H1 (cell line): ENCODE measurements around the gene GNG10. TPM values are rescaled to one million over a fixed set of nuclear protein-coding genes. Genes with fewer than 3 reads are reported as not detected.
A peak's percentile ranks its signal among the peaks of the same experiment; 100 is the strongest.

ENCODE experiments used
- CTCF ChIA-PET: fragments of 300-600 bp; sonication (Branson Sonifier 250); formaldehyde crosslinking; loops from one replicate; lab custom pipeline; 2021; ENCODE audit not compliant: partially characterized antibody; lab: Charles Lee
- POLR2A ChIA-PET: fragments of 300-600 bp; sonication (Branson Sonifier 250); formaldehyde crosslinking; loops from one replicate; lab custom pipeline; 2021; ENCODE audit warnings: inconsistent platforms; ENCODE audit not compliant: partially characterized antibody; lab: Charles Lee
- DNase-seq, 2 experiments: peaks; one replicate each; pipeline versions ENCODE4 v3.0.0 to v3.0.0-alpha.2; 2010 to 2022; ENCODE audit warnings: low spot score in 2 of 2, low read depth in 1 of 2, mixed read lengths in 1 of 2
- FAIRE-seq: peaks from 2 replicates; lab custom pipeline; 2011; peaks lifted over from hg19 to GRCh38; lab: Jason Lieb, UNC
- H2AFZ ChIP-seq: 2 replicates; pipeline ENCODE4 v1.8.1; 2012; ENCODE audit warnings: low read length, inconsistent platforms
- H2AK5ac ChIP-seq: 2 replicates; pipeline ENCODE4 v1.6.1; 2013; ENCODE audit warnings: low read depth, low read length
- H2BK120ac ChIP-seq: replicated peaks from 2 replicates; pipeline ENCODE3; 2013; ENCODE audit warnings: low read depth, low read length, inconsistent platforms
- H2BK12ac ChIP-seq: 2 replicates; pipeline ENCODE4 v1.6.1; 2013; ENCODE audit warnings: low read depth, low read length
- H2BK15ac ChIP-seq: 2 replicates; pipeline ENCODE4 v1.6.1; 2013; ENCODE audit warnings: low read length
- H2BK20ac ChIP-seq: 2 replicates; pipeline ENCODE4 v1.6.1; 2013; ENCODE audit warnings: low read length
- H2BK5ac ChIP-seq: 2 replicates; pipeline ENCODE4 v1.6.1; 2013; ENCODE audit warnings: low read depth, low read length
- H3K14ac ChIP-seq: 2 replicates; pipeline ENCODE4 v1.6.1; 2013; ENCODE audit warnings: inconsistent platforms; ENCODE audit not compliant: insufficient read length
- H3K18ac ChIP-seq: 2 replicates; pipeline ENCODE4 v1.6.1; 2013; ENCODE audit warnings: low read length; ENCODE audit errors: extremely low read depth
- H3K23ac ChIP-seq: 2 replicates; pipeline ENCODE4 v1.6.1; 2013; ENCODE audit warnings: inconsistent platforms; ENCODE audit not compliant: insufficient read length
- H3K23me2 ChIP-seq: 2 replicates; pipeline ENCODE4 v1.6.1; 2013; ENCODE audit warnings: low read depth, low read length
- H3K27ac ChIP-seq: 2 replicates; pipeline ENCODE4 v1.6.1; 2011; ENCODE audit warnings: low read depth, low read length, inconsistent platforms
- H3K27me3 ChIP-seq, 4 experiments: replicated peaks in 1 of 4; 1 replicate in 1 of 4; 2 replicates in 3 of 4; pipeline versions ENCODE4 v1.6.1 to v1.8.1; 2011 to 2013; ENCODE audit warnings: low read length in 3 of 4, mild to moderate bottlenecking in 3 of 4, inconsistent platforms in 2 of 4, mixed read lengths in 2 of 4, moderate library complexity in 1 of 4; ENCODE audit not compliant: control insufficient read depth in 3 of 4, insufficient read depth in 3 of 4; ENCODE audit errors: extremely low read depth in 1 of 4
- H3K36me3 ChIP-seq, 4 experiments: 2 replicates each; pipeline versions ENCODE4 v1.6.1 to v1.8.1; 2011 to 2013; ENCODE audit warnings: mild to moderate bottlenecking in 4 of 4, low read length in 3 of 4, moderate library complexity in 2 of 4, control low read depth in 1 of 4, inconsistent platforms in 1 of 4; ENCODE audit not compliant: insufficient read depth in 4 of 4, control insufficient read depth in 2 of 4
- H3K4ac ChIP-seq: replicated peaks from 2 replicates; pipeline ENCODE3; 2013; ENCODE audit warnings: low read length, low read depth, mixed read lengths, inconsistent platforms; ENCODE audit not compliant: insufficient read length
- H3K4me1 ChIP-seq, 4 experiments: replicated peaks in 1 of 4; 1 replicate in 1 of 4; 2 replicates in 3 of 4; pipeline versions ENCODE4 v1.6.1 to v1.8.1; 2011 to 2013; ENCODE audit warnings: low read length in 3 of 4, inconsistent platforms in 2 of 4, mixed read lengths in 1 of 4; ENCODE audit not compliant: insufficient read depth in 4 of 4, control insufficient read depth in 3 of 4
- H3K4me2 ChIP-seq, 2 experiments: 2 replicates each; pipeline versions ENCODE4 v1.6.1 to v1.8.1; 2011 to 2013; ENCODE audit warnings: low read depth in 2 of 2, low read length in 2 of 2, control low read depth in 1 of 2, inconsistent platforms in 1 of 2, mild to moderate bottlenecking in 1 of 2; ENCODE audit not compliant: insufficient read depth in 1 of 2
- H3K4me3 ChIP-seq, 4 experiments: fragments of 200-600, 300-600 bp in 1 of 4; sonication (generic), shearing (Covaris generic), sonication (Bioruptor Twin) in 1 of 4; 2 replicates each; pipeline versions ENCODE4 v1.5.1 to v1.8.1; 2011 to 2016; ENCODE audit warnings: low read length in 4 of 4, low read depth in 3 of 4, control low read depth in 2 of 4, inconsistent platforms in 2 of 4, mild to moderate bottlenecking in 2 of 4, mixed read lengths in 1 of 4, moderate library complexity in 1 of 4; ENCODE audit not compliant: insufficient read depth in 2 of 4; ENCODE audit errors: extremely low read depth in 1 of 4
- H3K56ac ChIP-seq: replicated peaks from 2 replicates; pipeline ENCODE3; 2013; ENCODE audit warnings: low read depth, mild to moderate bottlenecking, mixed read lengths, low read length, inconsistent platforms; ENCODE audit not compliant: insufficient read length
- H3K79me1 ChIP-seq: 2 replicates; pipeline ENCODE4 v1.6.1; 2013; ENCODE audit warnings: low read depth, low read length, control low read depth
- H3K79me2 ChIP-seq, 2 experiments: 2 replicates each; pipeline versions ENCODE4 v1.6.1 to v1.8.1; 2012 to 2013; ENCODE audit warnings: low read length in 2 of 2, mild to moderate bottlenecking in 2 of 2, inconsistent platforms in 1 of 2; ENCODE audit not compliant: insufficient read depth in 2 of 2, control insufficient read depth in 1 of 2
- H3K9ac ChIP-seq, 4 experiments: replicated peaks in 1 of 4; 1 replicate in 1 of 4; 2 replicates in 3 of 4; pipeline versions ENCODE4 v1.6.1 to v1.8.1; 2011 to 2013; ENCODE audit warnings: low read depth in 3 of 4, low read length in 3 of 4, control low read depth in 2 of 4, mild to moderate bottlenecking in 2 of 4, moderate library complexity in 2 of 4, inconsistent platforms in 1 of 4; ENCODE audit errors: extremely low read depth in 1 of 4
- H3K9me3 ChIP-seq, 2 experiments: 2 replicates each; pipeline versions ENCODE4 v1.6.1 to v1.8.1; 2012 to 2013; ENCODE audit warnings: mild to moderate bottlenecking in 2 of 2, moderate library complexity in 2 of 2, control low read depth in 1 of 2, inconsistent platforms in 1 of 2, low read depth in 1 of 2, low read length in 1 of 2, mixed read lengths in 1 of 2; ENCODE audit not compliant: insufficient read depth in 2 of 2
- H4K20me1 ChIP-seq, 2 experiments: replicated peaks in 1 of 2; 2 replicates each; pipeline versions ENCODE3 to v1.8.1; 2011 to 2013; ENCODE audit warnings: inconsistent platforms in 2 of 2, low read length in 2 of 2, mild to moderate bottlenecking in 1 of 2; ENCODE audit not compliant: insufficient read depth in 2 of 2, control insufficient read depth in 1 of 2
- H4K5ac ChIP-seq: 2 replicates; pipeline ENCODE4 v1.6.1; 2013; ENCODE audit warnings: low read length, low read depth, mixed read lengths, inconsistent platforms; ENCODE audit not compliant: insufficient read length
- H4K8ac ChIP-seq: 2 replicates; pipeline ENCODE4 v1.8.0; 2013; ENCODE audit warnings: mild to moderate bottlenecking, moderate library complexity, low read length, inconsistent platforms; ENCODE audit not compliant: insufficient read depth; ENCODE audit errors: extremely low read depth
- H4K91ac ChIP-seq: replicated peaks from 2 replicates; pipeline ENCODE3; 2013; ENCODE audit warnings: low read length, mixed read lengths, inconsistent platforms; ENCODE audit not compliant: insufficient read length
- ASH2L ChIP-seq: fragments of 200-600, 300-600 bp; sonication (generic); IDR thresholded peaks from one replicate; pipeline ENCODE4 v1.7.1; 2017; ENCODE audit warnings: low read length
- CHD2 ChIP-seq: IDR thresholded peaks from 2 replicates; pipeline ENCODE4 v1.6.1; 2012; ENCODE audit warnings: low read length, improper control_type of control experiment
- EZH2 ChIP-seq: fragments of 200-600 bp; sonication (generic); IDR thresholded peaks from 2 replicates; pipeline ENCODE4 v1.7.1; 2012; ENCODE audit warnings: low read depth, mild to moderate bottlenecking, moderate library complexity, low read length, inconsistent platforms; ENCODE audit not compliant: severe bottlenecking
- FOSL1 ChIP-seq: IDR thresholded peaks from 2 replicates; pipeline ENCODE4 v1.6.1; 2011; ENCODE audit warnings: mild to moderate bottlenecking, low read depth, low read length, moderate library complexity; ENCODE audit not compliant: insufficient read depth
- KDM1A ChIP-seq: fragments of 200-600, 300-600 bp; sonication (generic); IDR thresholded peaks from 2 replicates; pipeline ENCODE4 v1.7.1; 2016; ENCODE audit warnings: mild to moderate bottlenecking, low read length, borderline replicate concordance
- POU5F1 ChIP-seq: IDR thresholded peaks from 2 replicates; pipeline ENCODE4 v1.6.1; 2011; ENCODE audit warnings: low read depth, mild to moderate bottlenecking, low read length, moderate library complexity
- RAD21 ChIP-seq, 2 experiments: IDR thresholded peaks in 1 of 2; conservative IDR thresholded peaks in 1 of 2; 2 replicates each; pipeline ENCODE4 v1.6.1; 2011; ENCODE audit warnings: low read depth in 2 of 2, low read length in 2 of 2, improper control_type of control experiment in 1 of 2, inconsistent platforms in 1 of 2, mild to moderate bottlenecking in 1 of 2, moderate library complexity in 1 of 2
- RBBP5 ChIP-seq: IDR thresholded peaks from 2 replicates; pipeline ENCODE4 v1.7.1; 2012; ENCODE audit warnings: low read depth, mild to moderate bottlenecking, inconsistent platforms, low read length, moderate library complexity, borderline replicate concordance
- RNF2 ChIP-seq: fragments of 200-900, 300-1000 bp; sonication (generic); IDR thresholded peaks from 2 replicates; pipeline ENCODE4 v1.7.1; 2016; ENCODE audit warnings: borderline replicate concordance, low read depth, mild to moderate bottlenecking, antibody characterized with exemption, low read length; ENCODE audit not compliant: poor library complexity, severe bottlenecking; ENCODE audit errors: missing control alignments
- SIX5 ChIP-seq: IDR thresholded peaks from 2 replicates; pipeline ENCODE4 v1.6.1; 2011; ENCODE audit warnings: mild to moderate bottlenecking, low read depth, low read length
- SUZ12 ChIP-seq: fragments of 200-600 bp; sonication (generic); IDR thresholded peaks from 2 replicates; pipeline ENCODE4 v1.6.1; 2012; ENCODE audit warnings: mild to moderate bottlenecking, inconsistent platforms, low read length, moderate library complexity, mixed read lengths
- TAF1 ChIP-seq: IDR thresholded peaks from 2 replicates; pipeline ENCODE4 v1.6.1; 2011; ENCODE audit warnings: mild to moderate bottlenecking, low read depth, low read length
- WGBS, 2 experiments: shearing (Covaris generic) in 1 of 2; methylation state at CpG; one replicate each; pipeline versions ENCODE4 v1.1.6 to v1.1.7; 2013 to 2015; ENCODE audit warnings: low lambda C conversion rate in 2 of 2, mixed read lengths in 2 of 2, inconsistent platforms in 1 of 2, low coverage in 1 of 2, missing lambda C conversion rate in 1 of 2; ENCODE audit not compliant: insufficient replicate concordance in 2 of 2, insufficient coverage in 1 of 2, insufficient read length in 1 of 2; ENCODE audit errors: extremely low coverage in 1 of 2, missing lambda C conversion rate in 1 of 2; 5-methylcytosine and 5-hydroxymethylcytosine counted together
- polyA plus RNA-seq, 7 experiments: library from polyadenylated mRNA; depleted of rRNA in 3 of 7; stranded (reverse) in 5 of 7; unstranded in 2 of 7; fragments of >200 nt in 5 of 7; fragments of 200-250 nt in 2 of 7; gene quantifications; 1 replicate in 5 of 7; 2 replicates in 1 of 7; 4 replicates in 1 of 7; pipeline versions ENCODE4 v1.2.1 to v1.2.3, GENCODE V29; 2011 to 2013; ENCODE audit warnings: missing spikeins in 2 of 7, mixed read lengths in 2 of 7
- total RNA-seq: library from RNA; stranded (reverse); fragmentation: NEBNext Ultra II Directional; extraction: Animal tissue kit (Norgen Biotek cat#: 25700); gene quantifications from 2 replicates; pipeline ENCODE4 v1.2.1, GENCODE V29; 2021
- TF ChIP-seq, protein P1 (sequence below): IDR thresholded peaks from 2 replicates; pipeline ENCODE4 v1.6.1; 2011; ENCODE audit warnings: low read depth, mild to moderate bottlenecking, low read length; ENCODE audit not compliant: insufficient read depth

The GNG10 gene
- total and polyA plus RNA-seq, 2 of the 8 experiments (the other 6 are each of a cell fraction or from before 2014, with no cell fraction given): 24.7 to 28.5 TPM

DNA sequence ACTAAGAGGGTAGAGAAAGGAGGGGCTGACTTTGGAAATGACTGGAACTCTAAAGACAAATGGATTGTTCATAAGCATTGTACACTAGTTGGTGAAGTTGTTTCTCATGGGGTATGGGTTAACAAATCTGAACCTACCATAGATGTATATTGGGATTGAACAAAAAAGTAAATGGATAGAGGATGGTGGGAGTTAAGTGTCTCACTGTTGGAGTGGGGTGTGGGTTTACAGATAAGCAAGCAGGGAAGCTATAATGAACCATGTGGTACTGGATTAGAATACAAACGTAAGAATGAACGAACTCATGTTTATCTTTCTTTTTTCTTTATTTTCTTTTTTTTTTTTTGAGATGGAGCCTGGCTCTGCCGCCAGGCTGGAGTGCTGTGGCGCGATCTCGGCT, 17.8 kb downstream of the GNG10 start:
- no peak overlapping the region for H2BK120ac ChIP-seq
- H3K27me3 ChIP-seq: no peaks in the 10 kb centered on the region
- no peak overlapping the region for H2AFZ ChIP-seq
- FAIRE-seq: no peak
- H3K56ac ChIP-seq: peak overlapping the region; percentile 53
- no peak overlapping the region for H3K4me2 ChIP-seq
- H4K5ac ChIP-seq: no peak overlapping the region
- H3K79me2 ChIP-seq: no peaks in the 10 kb centered on the region
- H4K8ac ChIP-seq: no peak overlapping the region
- no peak for DNase-seq
- H3K79me1 ChIP-seq: no peaks in the 10 kb centered on the region
- H3K23me2 ChIP-seq: no peaks in the 10 kb centered on the region
- H2BK15ac ChIP-seq: no peak overlapping the region
- H2BK20ac ChIP-seq: no peak overlapping the region
- no peak overlapping the region for H3K23ac ChIP-seq
- POLR2A ChIA-PET: interaction anchor here (0.9 kb wide), 1 partner anchor 48 kb away, joined by 3 read pairs; the partner anchor contains the start of gene DNAJC25
- CTCF ChIA-PET: interaction anchor here (0.8 kb wide), 1 partner anchor 20 kb away, joined by 3 read pairs; no protein-coding TSS in a partner anchor
- no peaks in the 10 kb centered on the region for H4K20me1 ChIP-seq
- H3K4ac ChIP-seq: no peak overlapping the region
- H3K36me3 ChIP-seq: no peaks in the 10 kb centered on the region; a peak in 1 of 8 replicates
- H3K27ac ChIP-seq: no peak overlapping the region
- 92% methylated on average over 6 of the region's 6 CpGs; no CpG with 5 or more reads in 1 of the 2 experiments for WGBS, 2 experiments
- H2BK12ac ChIP-seq: no peak overlapping the region
- H4K91ac ChIP-seq: no peak overlapping the region
- H3K4me3 ChIP-seq: no peak overlapping the region
- no peaks in the 10 kb centered on the region for H3K9me3 ChIP-seq
- no peak overlapping the region for H3K18ac ChIP-seq
- no peak overlapping the region for H2BK5ac ChIP-seq
- no peak overlapping the region for H2AK5ac ChIP-seq
- no peaks in the 10 kb centered on the region for H3K4me1 ChIP-seq
- H3K14ac ChIP-seq: no peak overlapping the region
- no peak overlapping the region for H3K9ac ChIP-seq
- TF ChIP-seq FOSL1 (no peak), KDM1A (no peak), EZH2 (no peak), SUZ12 (no peak), ASH2L (no peak), RBBP5 (no peak), TAF1 (no peak), CHD2 (no peak), RAD21 (IDR thresholded peaks at IDR 0.05 in 1 of 2, conservative IDR thresholded peaks at IDR 0.05 in 1 of 2; ENCODE audit: low read depth in 2 of 2, low read length in 2 of 2) (no peak), SIX5 (no peak), RNF2 (no peak), POU5F1 (no peak)
- TF ChIP-seq, protein P1, sequence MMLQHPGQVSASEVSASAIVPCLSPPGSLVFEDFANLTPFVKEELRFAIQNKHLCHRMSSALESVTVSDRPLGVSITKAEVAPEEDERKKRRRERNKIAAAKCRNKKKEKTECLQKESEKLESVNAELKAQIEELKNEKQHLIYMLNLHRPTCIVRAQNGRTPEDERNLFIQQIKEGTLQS: no peak
